ENCODE data around the gene IMMP2L.

DNA sequence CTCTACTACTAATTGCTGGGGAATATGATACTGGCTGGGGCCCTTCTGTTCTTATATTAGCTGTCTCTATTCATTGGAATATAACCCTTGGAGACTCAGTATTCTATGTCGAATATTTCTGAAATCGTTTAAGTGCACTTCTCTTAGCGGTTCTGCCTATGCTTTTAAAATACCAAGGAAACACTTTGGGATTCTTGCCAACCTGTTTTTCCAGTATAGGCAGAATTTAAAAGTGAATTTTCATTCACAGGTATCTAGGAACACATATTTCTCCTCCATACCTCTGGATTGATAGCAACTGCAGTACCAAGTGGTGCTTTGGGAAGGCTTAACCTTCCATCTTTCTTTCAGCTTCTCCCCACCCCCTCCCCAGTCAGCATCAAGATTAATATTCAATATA lies 841.7 kb downstream of the IMMP2L start:
- TF ChIP-seq, protein P1, sequence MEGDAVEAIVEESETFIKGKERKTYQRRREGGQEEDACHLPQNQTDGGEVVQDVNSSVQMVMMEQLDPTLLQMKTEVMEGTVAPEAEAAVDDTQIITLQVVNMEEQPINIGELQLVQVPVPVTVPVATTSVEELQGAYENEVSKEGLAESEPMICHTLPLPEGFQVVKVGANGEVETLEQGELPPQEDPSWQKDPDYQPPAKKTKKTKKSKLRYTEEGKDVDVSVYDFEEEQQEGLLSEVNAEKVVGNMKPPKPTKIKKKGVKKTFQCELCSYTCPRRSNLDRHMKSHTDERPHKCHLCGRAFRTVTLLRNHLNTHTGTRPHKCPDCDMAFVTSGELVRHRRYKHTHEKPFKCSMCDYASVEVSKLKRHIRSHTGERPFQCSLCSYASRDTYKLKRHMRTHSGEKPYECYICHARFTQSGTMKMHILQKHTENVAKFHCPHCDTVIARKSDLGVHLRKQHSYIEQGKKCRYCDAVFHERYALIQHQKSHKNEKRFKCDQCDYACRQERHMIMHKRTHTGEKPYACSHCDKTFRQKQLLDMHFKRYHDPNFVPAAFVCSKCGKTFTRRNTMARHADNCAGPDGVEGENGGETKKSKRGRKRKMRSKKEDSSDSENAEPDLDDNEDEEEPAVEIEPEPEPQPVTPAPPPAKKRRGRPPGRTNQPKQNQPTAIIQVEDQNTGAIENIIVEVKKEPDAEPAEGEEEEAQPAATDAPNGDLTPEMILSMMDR (IDR thresholded peaks at IDR 0.05; ENCODE audit: borderline replicate concordance, extremely low read depth, low read length, poor library complexity, severe bottlenecking) = no peak
- no peak for TF ChIP-seq EZH2 (IDR thresholded peaks at IDR 0.05; ENCODE audit: borderline replicate concordance, low read depth, low read length, severe bottlenecking)
